ENCODE data around the gene TARBP2. TPM values are rescaled to one million over a fixed set of nuclear protein-coding genes. Genes with fewer than 3 reads are reported as not detected.

TARBP2 gene
- total RNA-seq, 1 experiment from 2014 or later, result 74.0 TPM

- POLR2A ChIA-PET, result interaction anchor here (0.5 to 1.2 kb wide), 3 partner anchors 12 to 47 kb away, joined by 3 to 6 read pairs (median 5); partner anchors contain the start of gene TARBP2
- CTCF ChIA-PET, result interaction anchor here (0.9 to 1.2 kb wide), 2 partner anchors 23 to 34 kb away, joined by 3 read pairs; no protein-coding TSS in a partner anchor
- H3K36me3 Mint-ChIP-seq, result peaks cover 60% of the 10 kb centered on the region
Observed at GRCh38 chr12:53453953-53454640, 47.0 kb upstream of the TARBP2 start.

GRCh38 chr12:53454707-53455106 is 46.4 kb upstream of the TARBP2 start:
- no peaks in the 10 kb centered on the region for H3K9me3 Mint-ChIP-seq
- H3K27me3 Mint-ChIP-seq (ENCODE audit: low read depth), result no peaks in the 10 kb centered on the region
- TF ChIP-seq ZNF317 (CRISPR knock-in tag; IDR thresholded peaks at IDR 0.05; ENCODE audit: borderline replicate concordance, low read depth) (no peak), PRDM15 (CRISPR knock-in tag; IDR thresholded peaks at IDR 0.05) (no peak), CDX4 (CRISPR knock-in tag; IDR thresholded peaks at IDR 0.05; ENCODE audit: borderline replicate concordance) (no peak)
- H3K4me3 Mint-ChIP-seq, result peak overlapping the region; percentile 96
- H3K27ac Mint-ChIP-seq, result peak overlapping the region; percentile 92
- ATAC-seq, result no peak
- peaks cover 65% of the 10 kb centered on the region for H3K36me3 Mint-ChIP-seq
- CTCF ChIA-PET, result interaction anchor here (0.9 to 1.2 kb wide), 2 partner anchors 22 to 34 kb away, joined by 3 read pairs; no protein-coding TSS in a partner anchor
- DNase-seq (ENCODE audit: low spot score), result no peak
- POLR2A ChIA-PET, result interaction anchor here (1.1 to 1.6 kb wide), 3 partner anchors 11 to 46 kb away, joined by 3 to 5 read pairs (median 4); partner anchors contain the start of gene TARBP2
- H3K4me1 Mint-ChIP-seq, result peaks cover 28% of the 10 kb centered on the region

More at GRCh38 chr12:53453953-53454640, 47.0 kb upstream of the TARBP2 start:
- Mint-ChIP-seq H3K27ac (peak overlapping the region; percentile 92), H3K27me3 (ENCODE audit: low read depth) (no peaks in the 10 kb centered on the region), H3K4me3 (peak overlapping the region; percentile 96), H3K9me3 (no peaks in the 10 kb centered on the region), H3K4me1 (peaks cover 25% of the 10 kb centered on the region)
- no peak for TF ChIP-seq NFATC4 (CRISPR knock-in tag; IDR thresholded peaks at IDR 0.05)
- TF ChIP-seq TCF7 (CRISPR knock-in tag; IDR thresholded peaks at IDR 0.05; ENCODE audit: low read depth), result no peak
- no peak for TF ChIP-seq STAT6 (CRISPR knock-in tag; conservative IDR thresholded peaks at IDR 0.05; ENCODE audit: low read depth)
- TF ChIP-seq ZNF671 (CRISPR knock-in tag; IDR thresholded peaks at IDR 0.05), result peak; percentile 41; the same call in 1 of the 2 replicates
- no peak for ATAC-seq
- DNase-seq (ENCODE audit: low spot score), result no peak

GRCh38 chr12:53456654-53457366 is 44.3 kb upstream of the TARBP2 start:
- Mint-ChIP-seq H3K36me3 (peaks cover 86% of the 10 kb centered on the region), H3K9me3 (no peaks in the 10 kb centered on the region), H3K27me3 (ENCODE audit: low read depth) (no peaks in the 10 kb centered on the region), H3K4me3 (no peak overlapping the region), H3K27ac (no peak overlapping the region), H3K4me1 (peaks cover 38% of the 10 kb centered on the region)
- POLR2A ChIA-PET, result interaction anchor here (0.6 kb wide), 1 partner anchor 15 kb away, joined by 3 read pairs; no protein-coding TSS in a partner anchor
- no peak for TF ChIP-seq TEAD1 (CRISPR knock-in tag; IDR thresholded peaks at IDR 0.05)
- TF ChIP-seq NFATC4 (CRISPR knock-in tag; IDR thresholded peaks at IDR 0.05), result 0 out of 2 replicates have a peak, but pooled peaks have one; percentile 31
- CTCF ChIA-PET, result interaction anchor here (1.0 kb wide), 1 partner anchor 20 kb away, joined by 3 read pairs; no protein-coding TSS in a partner anchor
- no peak for DNase-seq (ENCODE audit: low spot score)
- ATAC-seq, result no peak
